H9 (cell line): ENCODE data around the gene FAM174B. TPM values are rescaled to one million over a fixed set of nuclear protein-coding genes. Genes with fewer than 3 reads are reported as not detected.

ENCODE experiments used
- DNase-seq: peaks from one replicate; pipeline ENCODE4 v3.0.0-alpha.2; 2017
- H2AFZ ChIP-seq: one replicate; pipeline ENCODE4 v1.6.1; 2013; ENCODE audit warnings: mild to moderate bottlenecking, low read length, control low read depth, moderate library complexity
- H2AK5ac ChIP-seq: 2 replicates; pipeline ENCODE4 v1.6.1; 2013; ENCODE audit warnings: low read length, control low read depth, mixed read lengths; ENCODE audit not compliant: insufficient read length
- H2BK120ac ChIP-seq: one replicate; pipeline ENCODE4 v1.6.1; 2013; ENCODE audit warnings: low read depth, mild to moderate bottlenecking, low read length, control low read depth, inconsistent platforms; ENCODE audit not compliant: poor library complexity, severe bottlenecking
- H2BK12ac ChIP-seq: 2 replicates; pipeline ENCODE4 v1.6.1; 2013; ENCODE audit warnings: low read length, control low read depth, mixed read lengths, low read depth; ENCODE audit not compliant: insufficient read length
- H2BK15ac ChIP-seq: 2 replicates; pipeline ENCODE4 v1.6.1; 2013; ENCODE audit warnings: low read depth, low read length, control low read depth
- H2BK20ac ChIP-seq: one replicate; pipeline ENCODE4 v1.6.1; 2013; ENCODE audit warnings: low read depth, mild to moderate bottlenecking, low read length, control low read depth, inconsistent platforms; ENCODE audit not compliant: poor library complexity, severe bottlenecking
- H2BK5ac ChIP-seq: 2 replicates; pipeline ENCODE4 v1.6.1; 2013; ENCODE audit warnings: low read length, control low read depth, mixed read lengths; ENCODE audit not compliant: insufficient read length
- H3K14ac ChIP-seq: 2 replicates; pipeline ENCODE4 v1.6.1; 2013; ENCODE audit warnings: low read length, control low read depth; ENCODE audit not compliant: insufficient read depth
- H3K18ac ChIP-seq: 2 replicates; pipeline ENCODE4 v1.6.1; 2013; ENCODE audit warnings: low read depth, mild to moderate bottlenecking, mixed read lengths, low read length, control low read depth; ENCODE audit not compliant: insufficient read length
- H3K23ac ChIP-seq: 2 replicates; pipeline ENCODE4 v1.6.1; 2013; ENCODE audit warnings: low read length, control low read depth, mixed read lengths, low read depth; ENCODE audit not compliant: insufficient read length
- H3K23me2 ChIP-seq: 2 replicates; pipeline ENCODE4 v1.6.1; 2013; ENCODE audit warnings: low read depth, mild to moderate bottlenecking, mixed read lengths, low read length, control low read depth; ENCODE audit not compliant: insufficient read length, poor library complexity, severe bottlenecking
- H3K27ac ChIP-seq: 2 replicates; pipeline ENCODE4 v1.5.1; 2013; ENCODE audit warnings: low read length, control low read depth, mixed read lengths, low read depth; ENCODE audit not compliant: insufficient read length
- H3K27me3 ChIP-seq: 2 replicates; pipeline ENCODE4 v1.6.1; 2013; ENCODE audit warnings: low read length, control low read depth, inconsistent platforms; ENCODE audit not compliant: insufficient read depth
- H3K4ac ChIP-seq: 2 replicates; pipeline ENCODE4 v1.6.1; 2013; ENCODE audit warnings: low read depth, mild to moderate bottlenecking, control low read depth, inconsistent platforms, low read length, moderate library complexity
- H3K4me1 ChIP-seq: 2 replicates; pipeline ENCODE4 v1.6.1; 2013; ENCODE audit warnings: low read length, control low read depth, inconsistent platforms; ENCODE audit not compliant: insufficient read depth
- H3K4me2 ChIP-seq: 2 replicates; pipeline ENCODE4 v1.6.1; 2013; ENCODE audit warnings: low read length, control low read depth, mixed read lengths; ENCODE audit not compliant: insufficient read length, insufficient read depth
- H3K56ac ChIP-seq: 2 replicates; pipeline ENCODE4 v1.6.1; 2013; ENCODE audit warnings: low read depth, mild to moderate bottlenecking, mixed read lengths, low read length, control low read depth; ENCODE audit not compliant: insufficient read length
- H3K79me1 ChIP-seq: 2 replicates; pipeline ENCODE4 v1.6.1; 2013; ENCODE audit warnings: low read depth, mild to moderate bottlenecking, moderate library complexity, low read length, control low read depth, inconsistent platforms; ENCODE audit not compliant: insufficient read depth, poor library complexity, severe bottlenecking
- H3K79me2 ChIP-seq: 2 replicates; pipeline ENCODE4 v1.6.1; 2013; ENCODE audit warnings: low read length, control low read depth, inconsistent platforms; ENCODE audit not compliant: insufficient read depth
- H3K9ac ChIP-seq: 2 replicates; pipeline ENCODE4 v1.6.1; 2013; ENCODE audit warnings: low read length, control low read depth, mixed read lengths; ENCODE audit not compliant: insufficient read length; ENCODE audit errors: extremely low read depth
- H3K9me3 ChIP-seq: one replicate; pipeline ENCODE4 v1.6.1; 2013; ENCODE audit warnings: low read depth, low read length, inconsistent platforms; ENCODE audit not compliant: control insufficient read depth
- H3T11ph ChIP-seq: one replicate; pipeline ENCODE4 v1.6.1; 2013; ENCODE audit warnings: mild to moderate bottlenecking, low read length, control low read depth, inconsistent platforms
- H4K20me1 ChIP-seq: one replicate; pipeline ENCODE4 v1.6.1; 2013; ENCODE audit not compliant: control insufficient read depth, insufficient read length, insufficient read depth
- H4K5ac ChIP-seq: 2 replicates; pipeline ENCODE4 v1.6.1; 2013; ENCODE audit warnings: low read depth, mild to moderate bottlenecking, mixed read lengths, low read length, control low read depth; ENCODE audit not compliant: insufficient read length
- H4K8ac ChIP-seq: replicated peaks from 2 replicates; pipeline ENCODE4 v1.6.1; 2013; ENCODE audit warnings: low read length, control low read depth, mixed read lengths, low read depth; ENCODE audit not compliant: insufficient read length
- H4K91ac ChIP-seq: 2 replicates; pipeline ENCODE4 v1.6.1; 2013; ENCODE audit warnings: low read depth, mild to moderate bottlenecking, moderate library complexity, mixed read lengths, low read length, control low read depth; ENCODE audit not compliant: insufficient read length
- H3K27ac Mint-ChIP-seq, 3 experiments: 2 replicates in 2 of 3; 3 replicates in 1 of 3; pipeline ENCODE4 v1.8.0; 2020 to 2021; ENCODE audit warnings: mixed read lengths in 3 of 3, mild to moderate bottlenecking in 1 of 3, moderate library complexity in 1 of 3
- H3K27me3 Mint-ChIP-seq: 2 replicates; pipeline ENCODE4 v1.8.0; 2021; ENCODE audit warnings: low read depth, mild to moderate bottlenecking, moderate library complexity, mixed read lengths
- H3K36me3 Mint-ChIP-seq, 3 experiments: 2 replicates in 2 of 3; 3 replicates in 1 of 3; pipeline ENCODE4 v1.8.0; 2020 to 2021; ENCODE audit warnings: low read depth in 3 of 3, mixed read lengths in 3 of 3; ENCODE audit not compliant: insufficient read depth in 1 of 3
- H3K4me1 Mint-ChIP-seq, 2 experiments: 2 replicates each; pipeline ENCODE4 v1.8.0; 2020; ENCODE audit warnings: mixed read lengths in 2 of 2
- H3K4me3 Mint-ChIP-seq, 2 experiments: 2 replicates in 1 of 2; 3 replicates in 1 of 2; pipeline ENCODE4 v1.8.0; 2020 to 2021; ENCODE audit warnings: mild to moderate bottlenecking in 2 of 2, mixed read lengths in 2 of 2, moderate library complexity in 1 of 2
- H3K9me3 Mint-ChIP-seq, 2 experiments: 2 replicates in 1 of 2; 3 replicates in 1 of 2; pipeline ENCODE4 v1.8.0; 2020; ENCODE audit warnings: mild to moderate bottlenecking in 2 of 2, mixed read lengths in 2 of 2, moderate library complexity in 1 of 2
- CTCF ChIP-seq: fragments of 200-600 bp; sonication (generic); conservative IDR thresholded peaks from 3 replicates; pipeline ENCODE4 v1.8.0; 2021; ENCODE audit warnings: antibody characterized with exemption, mild to moderate bottlenecking
- WGBS: extraction: QIAGEN DNeasy Blood & Tissue Kit; methylation state at CpG from one replicate; pipeline ENCODE4 v1.1.7; 2013; ENCODE audit warnings: missing lambda C conversion rate, low lambda C conversion rate, mixed read lengths; ENCODE audit not compliant: insufficient read length; ENCODE audit errors: extremely low coverage; 5-methylcytosine and 5-hydroxymethylcytosine counted together
- total RNA-seq: library from RNA; stranded (reverse); gene quantifications from 2 replicates; pipeline ENCODE4 v1.2.1, GENCODE V29; 2021

FAM174B gene
- total RNA-seq, 1 experiment from 2014 or later = 38.0 TPM

GRCh38 chr15:92619145-92620101 is 36.2 kb downstream of the FAM174B start:
- Mint-ChIP-seq H3K27ac (peak overlapping the region in 2 of 3 experiments; percentile 48 to 66; a peak in 3 of 7 replicates), H3K9me3 (no peaks in the 10 kb centered on the region; a peak in 1 of 5 replicates), H3K36me3 (peaks cover 0 to 20% (median 9%) of the 10 kb centered on the region in 3 experiments; a peak in 5 of 7 replicates), H3K4me1 (peaks cover 37 to 41% of the 10 kb centered on the region in 2 experiments), H3K4me3 (no peak overlapping the region), H3K27me3 (no peaks in the 10 kb centered on the region)
- Histone ChIP-seq H3K56ac (no peak overlapping the region), H3K14ac (no peak overlapping the region), H2BK12ac (no peak overlapping the region), H2BK120ac (no peak overlapping the region), H4K91ac (no peak overlapping the region), H3T11ph (no peak overlapping the region), H3K4me1 (peaks cover 4% of the 10 kb centered on the region; the same call in 1 of the 2 replicates), H3K4ac (no peak overlapping the region), H4K5ac (no peak overlapping the region), H2AK5ac (no peak overlapping the region), H3K27me3 (no peaks in the 10 kb centered on the region), H3K9ac (no peak overlapping the region), H3K23me2 (no peaks in the 10 kb centered on the region), H3K18ac (no peak overlapping the region), H2BK15ac (no peak overlapping the region), H4K20me1 (no peaks in the 10 kb centered on the region), H3K23ac (no peak overlapping the region), H2BK5ac (no peak overlapping the region), H3K4me2 (no peak overlapping the region), H3K79me2 (no peaks in the 10 kb centered on the region), H2BK20ac (no peak overlapping the region), H4K8ac (no peak overlapping the region), H3K79me1 (no peaks in the 10 kb centered on the region), H3K27ac (no peak overlapping the region), H2AFZ (no peak overlapping the region), H3K9me3 (no peaks in the 10 kb centered on the region)
- TF ChIP-seq CTCF = no peak
- no peak for DNase-seq
- WGBS = no CpG with 5 or more reads among the region's 12 CpGs
